GM19193 (cell line): ENCODE results near the gene CYB561.

Experiments used
- POLR2A ChIP-seq: IDR thresholded peaks from 4 replicates; pipeline ENCODE4 v1.6.1; 2011; ENCODE audit not compliant: insufficient read depth, insufficient read length; ENCODE audit errors: extremely low read depth

The CYB561 gene

DNA sequence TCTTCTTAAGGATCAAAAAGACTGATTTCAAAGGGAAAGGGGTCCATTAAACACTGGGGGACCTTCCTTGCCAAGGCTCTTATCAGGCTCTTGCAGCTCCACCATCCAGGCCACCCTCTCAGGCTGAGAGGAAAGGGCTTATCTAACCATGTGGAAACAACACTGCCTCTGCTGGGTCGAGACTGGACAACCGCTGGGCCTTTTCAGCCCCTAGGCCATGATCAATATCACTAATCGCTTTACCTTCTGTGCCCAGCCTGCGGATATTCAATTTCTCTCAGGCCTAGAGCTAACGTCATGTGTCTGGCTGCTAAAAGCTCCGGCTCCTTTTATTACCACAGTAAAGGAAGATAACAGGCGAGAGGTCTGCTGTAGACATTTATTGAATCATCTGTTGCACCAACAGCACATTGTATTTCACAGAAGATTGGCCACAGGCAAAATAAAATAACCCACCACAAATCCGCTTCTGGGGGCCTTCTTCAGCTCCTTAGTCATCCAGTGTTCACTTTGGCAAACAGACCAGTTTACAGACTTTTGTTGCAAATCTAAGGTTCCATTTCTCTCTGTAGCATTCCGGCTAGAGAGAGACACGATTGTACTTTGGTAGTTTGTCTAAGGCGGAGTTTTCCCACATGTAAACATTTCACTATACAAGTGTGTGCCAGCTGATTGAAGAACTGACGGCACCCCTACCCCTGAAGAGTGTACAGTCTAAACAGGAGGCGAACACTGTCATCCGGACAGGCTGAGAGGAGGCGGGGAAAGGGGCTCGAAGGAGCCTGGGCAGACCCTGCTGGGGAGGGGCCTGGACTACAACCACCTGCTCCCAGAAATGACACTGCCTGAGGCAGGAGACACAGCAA is 13.9 kb downstream of the CYB561 start:
- TF ChIP-seq POLR2A: no peak

DNA sequence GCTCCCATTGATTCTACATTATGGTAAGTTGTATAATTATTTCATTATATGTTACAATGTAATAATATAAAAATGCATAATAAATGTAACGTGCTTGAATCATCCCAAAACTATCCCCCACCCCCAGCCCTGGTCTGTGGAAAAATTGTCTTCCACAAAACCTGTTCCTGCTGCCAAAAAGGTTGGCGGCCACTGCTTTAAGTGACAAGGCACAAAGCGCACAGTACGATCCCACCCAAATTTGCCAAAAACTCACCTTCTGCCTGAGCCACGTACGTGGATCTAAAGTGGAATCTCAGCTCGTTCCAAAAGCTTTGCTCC is 14.5 kb downstream of the CYB561 start:
- no peak for TF ChIP-seq POLR2A

DNA sequence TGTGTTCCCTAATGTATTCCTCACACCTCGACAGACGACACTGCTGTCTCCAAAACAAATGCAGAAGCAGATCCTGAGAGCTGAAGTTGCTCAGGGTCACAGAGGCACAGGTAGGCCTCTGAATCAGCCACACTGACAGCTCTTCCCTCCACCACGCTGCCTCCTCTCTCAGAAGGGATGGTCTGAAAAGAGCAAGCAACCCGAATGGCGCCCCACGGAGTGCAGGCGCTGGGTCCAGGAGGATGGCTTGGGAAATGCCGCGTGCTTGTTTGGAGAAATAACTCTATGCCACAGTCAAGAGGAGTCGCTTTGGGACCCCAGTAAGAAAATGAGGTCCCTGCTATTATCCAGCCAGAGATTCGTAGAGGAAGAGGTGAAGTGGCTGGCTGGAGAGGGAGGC is 15.9 kb downstream of the CYB561 start:
- no peak for TF ChIP-seq POLR2A

DNA sequence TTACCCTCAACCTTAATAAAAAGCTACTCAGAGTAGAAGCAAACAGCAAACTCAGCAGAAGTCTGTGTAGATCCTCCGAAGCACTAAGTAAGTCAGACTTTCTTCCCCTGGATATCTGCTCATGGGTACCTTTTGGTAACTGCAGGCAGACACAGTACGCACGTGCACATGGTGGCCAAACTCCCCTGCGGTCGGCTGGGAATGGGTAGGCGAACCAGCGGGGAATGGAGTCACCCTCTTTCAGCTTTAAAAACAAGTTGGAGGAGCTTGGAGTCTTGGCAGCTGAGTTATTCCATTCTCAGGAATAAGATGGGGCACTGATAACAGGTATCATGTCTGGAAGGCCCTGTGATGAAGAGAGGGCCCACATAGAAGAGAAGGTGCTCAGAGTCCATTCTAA is 16.3 kb downstream of the CYB561 start:
- no peak for TF ChIP-seq POLR2A

DNA sequence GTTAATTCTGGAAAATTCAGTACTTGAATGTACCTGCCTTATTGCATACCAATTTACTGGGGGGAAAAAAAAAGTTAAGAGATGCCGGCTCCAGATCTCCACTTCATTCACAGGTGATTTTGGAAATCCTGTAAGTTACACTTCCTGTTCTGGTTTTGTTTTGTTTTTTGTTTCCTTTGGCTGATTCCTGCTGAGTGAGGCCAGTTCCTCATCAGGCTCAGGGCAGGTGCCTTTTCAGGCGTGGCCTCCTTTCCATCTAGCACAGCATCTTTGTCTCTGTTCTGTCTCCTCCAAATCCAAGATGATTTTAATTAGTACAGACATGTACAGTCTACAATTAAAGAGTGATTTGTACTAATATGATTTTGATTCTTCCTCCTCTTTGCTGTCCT is 19.2 kb downstream of the CYB561 start:
- no peak for TF ChIP-seq POLR2A

DNA sequence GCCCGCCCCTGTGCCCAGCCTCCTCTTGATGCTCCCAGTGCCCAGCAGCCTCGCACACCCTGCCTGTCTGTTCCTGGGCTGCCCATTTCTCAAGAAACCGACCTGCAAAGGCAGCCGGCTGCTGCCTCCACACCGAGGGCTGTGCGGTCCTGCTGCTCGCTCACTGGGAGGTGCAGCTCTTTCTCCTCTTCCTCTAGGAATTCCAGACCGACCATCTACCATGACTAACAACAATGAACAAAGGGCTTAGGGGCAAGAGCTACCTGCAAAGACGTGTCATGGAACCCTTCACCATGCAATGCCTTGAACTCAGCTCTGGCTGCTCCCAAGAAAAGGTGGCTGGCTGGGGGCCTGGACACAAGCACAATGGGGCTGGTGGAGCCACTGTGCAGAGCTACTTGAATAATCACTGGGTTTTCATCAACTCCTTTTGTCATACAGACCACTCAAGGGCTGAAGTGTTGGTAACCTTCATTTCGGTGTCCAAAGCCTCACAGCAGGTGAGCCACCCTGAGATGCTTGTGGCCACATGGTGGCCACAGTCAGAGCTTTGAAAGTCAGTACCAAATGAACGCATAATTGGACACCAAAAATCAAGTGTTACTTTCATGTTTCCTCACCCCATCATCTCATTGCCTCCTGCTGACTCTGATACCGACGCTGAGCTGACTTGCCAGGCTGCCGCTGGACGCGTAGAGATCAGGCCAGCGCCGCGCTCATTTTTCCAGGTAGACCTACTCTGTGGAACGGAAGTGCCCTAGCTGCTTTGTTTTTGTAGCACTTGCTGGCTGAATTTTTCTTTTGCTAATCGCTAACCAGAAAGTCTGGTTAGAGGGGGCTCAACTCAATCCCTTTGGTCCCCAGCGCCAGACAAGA is 19.8 kb downstream of the CYB561 start:
- TF ChIP-seq POLR2A: no peak

DNA sequence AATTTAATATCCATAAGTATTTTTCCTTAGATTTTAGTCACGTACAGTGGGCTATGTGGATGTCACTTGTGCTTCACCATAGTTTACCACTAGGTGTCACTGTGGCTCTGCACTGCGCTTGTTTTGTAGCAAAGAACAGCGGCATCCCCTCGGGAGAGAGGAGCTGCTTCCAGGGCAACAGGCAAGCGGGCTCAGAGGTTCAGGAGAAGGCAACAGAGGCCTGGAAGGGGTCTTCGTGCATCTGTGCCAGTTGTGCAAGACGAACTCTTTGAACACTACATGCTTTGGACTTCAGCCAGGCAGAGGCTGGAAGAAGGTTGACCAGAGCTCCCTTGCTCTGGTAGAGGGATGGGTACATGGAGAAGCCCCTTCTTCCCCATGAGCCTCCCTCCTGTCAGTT is 20.6 kb downstream of the CYB561 start:
- TF ChIP-seq POLR2A: no peak

DNA sequence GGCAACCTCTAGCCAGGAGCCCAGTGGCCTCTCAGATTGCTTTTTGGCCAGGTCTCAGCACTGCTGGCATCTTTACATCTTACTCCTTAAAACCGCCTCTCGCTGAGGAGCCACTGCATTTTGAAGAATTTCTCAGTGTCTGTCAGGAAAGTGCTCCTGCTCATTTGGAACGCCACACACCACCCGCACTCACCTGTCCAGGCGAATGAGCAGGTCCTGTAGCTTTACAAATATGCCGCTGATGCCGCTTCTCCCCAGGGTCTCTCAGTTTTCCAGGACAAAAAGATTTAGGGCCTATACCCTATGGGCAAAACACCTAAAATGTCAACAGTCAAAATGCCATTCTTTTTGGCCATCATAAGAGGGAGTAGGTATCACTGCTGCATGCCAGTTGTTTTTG is 22.1 kb downstream of the CYB561 start:
- TF ChIP-seq POLR2A: no peak

DNA sequence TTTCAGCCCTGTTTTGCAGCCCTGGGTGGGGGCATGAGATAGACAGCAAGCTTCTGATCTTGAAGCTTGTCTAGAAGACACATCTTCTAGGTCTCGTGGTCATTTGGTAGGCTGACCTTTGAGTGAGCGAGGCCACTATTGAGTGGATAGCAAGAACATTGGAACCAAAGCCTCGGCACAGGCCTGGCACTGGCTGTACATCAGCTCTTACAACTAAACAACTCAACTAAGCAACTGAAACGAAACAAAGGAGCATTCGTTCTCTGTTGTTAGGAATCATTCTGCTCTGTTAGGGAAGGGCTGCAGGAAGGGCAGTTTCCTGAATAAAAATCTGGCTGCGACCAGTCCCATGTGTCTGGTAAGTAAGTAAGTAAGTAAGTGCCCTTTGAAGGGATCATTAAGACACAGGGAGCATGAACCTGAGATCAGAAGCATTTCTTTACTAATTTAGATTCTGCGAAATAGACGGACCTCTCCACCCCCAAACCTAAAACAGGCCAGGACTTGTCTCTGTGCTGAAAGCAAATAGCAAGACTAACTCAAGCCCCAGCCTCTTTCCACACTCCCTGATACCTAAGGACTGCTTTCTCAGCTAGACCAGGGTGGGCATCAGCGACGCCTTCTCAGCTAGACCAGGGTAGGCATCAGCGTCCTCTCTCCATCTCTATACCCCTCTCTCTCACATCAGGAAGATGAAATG is 22.7 kb downstream of the CYB561 start:
- no peak for TF ChIP-seq POLR2A

DNA sequence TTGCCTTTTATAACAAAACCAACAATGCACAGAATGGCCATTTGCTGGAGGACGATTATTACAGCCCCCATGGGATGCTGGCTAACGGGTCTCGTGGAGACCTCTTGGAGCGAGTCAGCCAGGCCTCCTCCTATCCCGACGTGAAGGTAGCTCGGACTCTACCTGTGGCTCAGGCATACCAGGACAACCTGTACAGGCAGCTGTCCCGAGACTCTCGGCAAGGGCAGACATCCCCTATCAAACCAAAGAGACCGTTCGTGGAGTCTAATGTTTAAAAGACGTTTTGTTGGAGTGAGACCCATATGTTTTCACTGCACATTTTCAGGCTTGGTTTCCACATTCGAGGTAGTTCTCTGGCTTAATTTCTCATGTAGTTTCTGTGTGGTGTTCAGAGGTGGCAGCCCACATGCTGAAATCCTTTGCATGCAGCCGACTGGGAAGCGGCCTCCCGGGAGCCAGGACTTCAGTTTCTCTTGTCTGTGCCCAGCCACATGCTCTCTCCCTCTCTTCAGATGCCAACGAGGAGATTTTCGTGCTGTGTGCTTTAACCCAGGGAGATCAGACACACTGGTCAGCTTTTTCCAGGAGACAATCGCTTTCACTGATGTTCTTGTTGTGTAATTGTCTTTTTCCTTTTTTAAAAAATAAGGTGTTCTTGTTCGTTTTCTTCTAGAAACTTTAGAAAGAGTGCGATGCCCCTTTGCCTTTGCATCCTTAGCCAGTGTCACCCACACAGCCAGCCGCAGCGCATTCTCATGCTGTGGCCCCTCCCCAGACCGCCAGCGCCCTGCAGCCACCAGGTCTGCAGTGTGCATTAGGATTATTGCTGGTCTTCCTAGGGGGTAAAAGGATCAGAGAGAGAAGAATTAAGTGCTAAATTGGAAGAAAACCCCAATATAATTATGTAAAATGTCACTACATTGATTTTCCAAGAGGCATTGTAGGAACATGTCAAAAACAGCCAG is 24.1 kb downstream of the CYB561 start:
- no peak for TF ChIP-seq POLR2A

DNA sequence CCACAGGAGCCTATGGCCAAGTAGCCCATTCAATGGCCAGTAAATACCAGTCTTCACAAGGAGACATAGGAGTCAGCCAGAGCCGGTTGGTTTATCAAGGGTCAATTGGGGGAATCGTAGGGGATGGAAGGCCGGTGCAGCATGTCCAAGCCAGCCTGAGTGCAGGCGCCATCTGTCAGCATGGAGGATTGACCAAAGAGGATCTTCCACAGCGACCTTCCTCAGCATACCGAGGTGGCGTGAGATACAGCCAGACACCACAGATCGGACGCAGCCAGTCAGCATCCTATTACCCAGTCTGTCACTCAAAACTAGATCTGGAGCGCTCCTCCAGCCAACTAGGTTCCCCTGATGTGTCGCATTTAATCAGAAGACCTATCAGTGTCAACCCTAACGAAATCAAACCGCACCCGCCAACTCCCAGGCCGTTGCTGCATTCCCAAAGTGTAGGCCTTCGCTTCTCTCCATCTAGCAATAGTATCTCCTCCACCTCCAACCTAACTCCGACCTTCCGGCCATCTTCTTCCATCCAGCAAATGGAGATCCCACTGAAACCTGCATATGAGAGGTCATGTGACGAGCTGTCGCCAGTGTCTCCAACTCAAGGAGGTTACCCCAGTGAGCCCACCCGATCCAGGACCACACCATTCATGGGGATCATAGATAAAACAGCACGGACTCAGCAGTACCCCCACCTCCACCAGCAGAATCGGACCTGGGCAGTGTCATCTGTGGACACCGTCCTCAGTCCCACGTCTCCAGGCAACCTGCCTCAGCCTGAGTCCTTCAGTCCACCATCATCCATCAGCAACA is 25.0 kb downstream of the CYB561 start:
- TF ChIP-seq POLR2A: no peak

DNA sequence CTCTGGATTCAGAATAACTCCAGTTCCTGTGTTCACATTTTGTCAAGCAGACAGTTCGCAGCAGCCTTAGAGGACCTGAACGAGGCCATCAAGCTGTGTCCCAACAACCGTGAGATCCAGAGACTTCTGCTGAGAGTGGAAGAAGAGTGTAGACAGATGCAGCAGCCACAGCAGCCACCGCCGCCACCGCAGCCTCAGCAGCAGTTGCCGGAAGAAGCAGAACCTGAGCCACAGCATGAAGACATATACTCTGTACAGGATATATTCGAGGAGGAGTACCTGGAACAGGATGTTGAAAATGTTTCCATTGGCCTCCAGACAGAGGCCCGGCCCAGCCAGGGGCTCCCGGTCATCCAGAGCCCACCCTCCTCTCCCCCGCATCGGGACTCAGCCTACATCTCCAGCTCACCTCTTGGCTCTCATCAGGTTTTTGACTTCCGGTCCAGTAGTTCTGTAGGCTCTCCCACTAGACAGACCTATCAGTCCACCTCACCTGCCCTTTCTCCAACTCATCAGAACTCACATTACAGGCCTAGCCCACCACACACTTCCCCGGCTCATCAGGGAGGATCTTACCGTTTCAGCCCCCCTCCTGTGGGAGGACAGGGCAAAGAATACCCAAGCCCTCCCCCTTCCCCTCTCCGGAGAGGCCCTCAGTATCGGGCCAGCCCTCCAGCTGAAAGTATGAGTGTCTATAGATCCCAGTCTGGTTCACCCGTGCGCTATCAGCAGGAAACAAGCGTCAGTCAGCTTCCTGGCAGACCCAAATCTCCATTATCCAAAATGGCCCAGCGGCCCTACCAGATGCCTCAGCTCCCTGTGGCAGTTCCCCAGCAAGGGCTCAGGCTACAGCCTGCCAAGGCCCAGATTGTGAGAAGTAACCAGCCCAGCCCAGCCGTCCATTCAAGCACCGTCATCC is 25.9 kb downstream of the CYB561 start:
- TF ChIP-seq POLR2A: no peak
